Panc1 (cell line): ENCODE measurements around the gene CDYL.

ENCODE experiments used
- CTCF ChIP-seq: fragments of 450-650 bp; IDR thresholded peaks from 2 replicates; pipeline ENCODE4 v1.5.1; 2017; ENCODE audit warnings: mild to moderate bottlenecking
- POLR2AphosphoS5 ChIP-seq: IDR thresholded peaks from 2 replicates; pipeline ENCODE4 v1.6.1; 2012; ENCODE audit warnings: mild to moderate bottlenecking, low read depth, low read length, moderate library complexity
- SIN3A ChIP-seq: IDR thresholded peaks from 2 replicates; pipeline ENCODE4 v1.6.1; 2012; ENCODE audit warnings: low read depth, mild to moderate bottlenecking, low read length, moderate library complexity, borderline replicate concordance; ENCODE audit not compliant: insufficient read depth
- TF ChIP-seq, protein P1 (sequence below), 2 experiments: IDR thresholded peaks; 2 replicates each; pipeline ENCODE4 v1.6.1; 2011 to 2012; ENCODE audit warnings: low read depth in 2 of 2, control low read depth in 1 of 2, low read length in 1 of 2, mild to moderate bottlenecking in 1 of 2, moderate library complexity in 1 of 2; ENCODE audit not compliant: insufficient read depth in 1 of 2

- TF ChIP-seq SIN3A = no peak
- TF ChIP-seq CTCF = no peak
- TF ChIP-seq, protein P1, sequence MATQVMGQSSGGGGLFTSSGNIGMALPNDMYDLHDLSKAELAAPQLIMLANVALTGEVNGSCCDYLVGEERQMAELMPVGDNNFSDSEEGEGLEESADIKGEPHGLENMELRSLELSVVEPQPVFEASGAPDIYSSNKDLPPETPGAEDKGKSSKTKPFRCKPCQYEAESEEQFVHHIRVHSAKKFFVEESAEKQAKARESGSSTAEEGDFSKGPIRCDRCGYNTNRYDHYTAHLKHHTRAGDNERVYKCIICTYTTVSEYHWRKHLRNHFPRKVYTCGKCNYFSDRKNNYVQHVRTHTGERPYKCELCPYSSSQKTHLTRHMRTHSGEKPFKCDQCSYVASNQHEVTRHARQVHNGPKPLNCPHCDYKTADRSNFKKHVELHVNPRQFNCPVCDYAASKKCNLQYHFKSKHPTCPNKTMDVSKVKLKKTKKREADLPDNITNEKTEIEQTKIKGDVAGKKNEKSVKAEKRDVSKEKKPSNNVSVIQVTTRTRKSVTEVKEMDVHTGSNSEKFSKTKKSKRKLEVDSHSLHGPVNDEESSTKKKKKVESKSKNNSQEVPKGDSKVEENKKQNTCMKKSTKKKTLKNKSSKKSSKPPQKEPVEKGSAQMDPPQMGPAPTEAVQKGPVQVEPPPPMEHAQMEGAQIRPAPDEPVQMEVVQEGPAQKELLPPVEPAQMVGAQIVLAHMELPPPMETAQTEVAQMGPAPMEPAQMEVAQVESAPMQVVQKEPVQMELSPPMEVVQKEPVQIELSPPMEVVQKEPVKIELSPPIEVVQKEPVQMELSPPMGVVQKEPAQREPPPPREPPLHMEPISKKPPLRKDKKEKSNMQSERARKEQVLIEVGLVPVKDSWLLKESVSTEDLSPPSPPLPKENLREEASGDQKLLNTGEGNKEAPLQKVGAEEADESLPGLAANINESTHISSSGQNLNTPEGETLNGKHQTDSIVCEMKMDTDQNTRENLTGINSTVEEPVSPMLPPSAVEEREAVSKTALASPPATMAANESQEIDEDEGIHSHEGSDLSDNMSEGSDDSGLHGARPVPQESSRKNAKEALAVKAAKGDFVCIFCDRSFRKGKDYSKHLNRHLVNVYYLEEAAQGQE (IDR thresholded peaks at IDR 0.05; ENCODE audit: insufficient read depth in 1 of 2, low read depth in 2 of 2, low read length in 1 of 2) = no peak
- no peak for TF ChIP-seq POLR2AphosphoS5
Observed at GRCh38 chr6:4781426-4781825, 5.2 kb downstream of the CDYL start.
